ENCODE measurements around the gene NAA30. TPM values are rescaled to one million over a fixed set of nuclear protein-coding genes. Genes with fewer than 3 reads are reported as not detected.

Gene NAA30
- total and polyA plus RNA-seq, 4 donors = 19.2 to 48.3 (median 32.0) TPM

Other genes with a start within 250 kb of the NAA30 start
- gene EXOC5, start 121.7 kb upstream of the NAA30 start, total RNA-seq = 10 to 100 TPM; 67.2 to 83.4 TPM
- 10 to 100 TPM; 58.1 to 88.6 TPM for gene EXOC5, start 121.7 kb upstream of the NAA30 start, polyA plus RNA-seq (ENCODE audit: insufficient read length in 2 of 2)
- gene AP5M1, start 121.6 kb upstream of the NAA30 start, total RNA-seq = 10 to 100 TPM; 37.2 to 42.9 TPM
- 10 to 100 TPM; 34.8 to 45.6 TPM for gene AP5M1, start 121.6 kb upstream of the NAA30 start, polyA plus RNA-seq (ENCODE audit: insufficient read length in 2 of 2)
- gene CCDC198, start 103.3 kb downstream of the NAA30 start, total RNA-seq = 10 to 100 TPM in 1 of 2 donors, 1 to 10 TPM in 1; 2.1 to 11.3 TPM
- 10 to 100 TPM in 1 of 2 donors, 1 to 10 TPM in 1; 6.7 to 12.1 TPM for gene CCDC198, start 103.3 kb downstream of the NAA30 start, polyA plus RNA-seq (ENCODE audit: insufficient read length in 2 of 2)

All from spinal cord (tissue), 4 donors.